CD4-positive, alpha-beta T cell (primary cell): ENCODE data around the gene MUSK. TPM values are rescaled to one million over a fixed set of nuclear protein-coding genes. Genes with fewer than 3 reads are reported as not detected.

Source experiments
- ATAC-seq: fragments of 200-7000 bp; cut with Tn5 transposase; one replicate; pipeline ENCODE4 v1.10.0; 2022; ENCODE audit warnings: mild to moderate bottlenecking; ENCODE audit not compliant: poor library complexity
- CTCF ChIA-PET: fragments of 350-600 bp; sonication (Branson Sonifier 250); formaldehyde crosslinking; loops from one replicate; lab custom pipeline; 2021; ENCODE audit warnings: antibody characterized with exemption, inconsistent platforms; lab: Charles Lee
- POLR2A ChIA-PET: fragments of 350-600 bp; sonication (Branson Sonifier 250); formaldehyde crosslinking; loops from one replicate; lab custom pipeline; 2021; ENCODE audit warnings: antibody characterized with exemption, inconsistent platforms; lab: Charles Lee
- DNase-seq, 14 experiments: peaks; one replicate each; pipeline ENCODE4 v3.0.0-alpha.2; 2013 to 2020; ENCODE audit warnings: mixed read lengths in 2 of 14
- H3K27ac ChIP-seq, 2 donors: one replicate each; pipeline versions ENCODE4 v1.5.1 to v1.7.0; 2013; ENCODE audit warnings: low read length in 2 of 2, low read depth in 1 of 2, mild to moderate bottlenecking in 1 of 2
- H3K27me3 ChIP-seq, 2 experiments: 1 replicate in 1 of 2; 2 replicates in 1 of 2; pipeline versions ENCODE4 v1.6.1 to v1.7.0; 2013; ENCODE audit warnings: low read length in 2 of 2, control low read depth in 1 of 2, mild to moderate bottlenecking in 1 of 2, moderate library complexity in 1 of 2; ENCODE audit not compliant: insufficient read depth in 2 of 2, control insufficient read depth in 1 of 2
- H3K36me3 ChIP-seq: one replicate; pipeline ENCODE4 v1.6.1; 2013; ENCODE audit warnings: low read length, control low read depth; ENCODE audit not compliant: insufficient read depth
- H3K4me1 ChIP-seq: one replicate; pipeline ENCODE4 v1.6.1; 2013; ENCODE audit warnings: low read length, control low read depth; ENCODE audit not compliant: insufficient read depth
- H3K4me3 ChIP-seq: one replicate; pipeline ENCODE4 v1.5.1; 2013; ENCODE audit warnings: mild to moderate bottlenecking, low read length, moderate library complexity
- H3K9me3 ChIP-seq, 2 experiments: 1 replicate in 1 of 2; 2 replicates in 1 of 2; pipeline versions ENCODE4 v1.6.1 to v1.7.0; 2013; ENCODE audit warnings: low read length in 2 of 2, mild to moderate bottlenecking in 2 of 2, control low read depth in 1 of 2, moderate library complexity in 1 of 2; ENCODE audit not compliant: control insufficient read depth in 1 of 2, insufficient read depth in 1 of 2
- H3K27ac Mint-ChIP-seq: one replicate; pipeline ENCODE4 v1.8.0; 2020; ENCODE audit warnings: mixed read lengths
- H3K27me3 Mint-ChIP-seq: one replicate; pipeline ENCODE4 v1.8.0; 2021; ENCODE audit warnings: mixed read lengths
- H3K36me3 Mint-ChIP-seq: one replicate; pipeline ENCODE4 v1.8.0; 2021; ENCODE audit warnings: low read depth, mixed read lengths
- H3K4me1 Mint-ChIP-seq: one replicate; pipeline ENCODE4 v1.8.0; 2021; ENCODE audit warnings: low read depth, mixed read lengths
- H3K4me3 Mint-ChIP-seq: one replicate; pipeline ENCODE4 v1.8.0; 2020; ENCODE audit warnings: mild to moderate bottlenecking, mixed read lengths
- H3K9me3 Mint-ChIP-seq: one replicate; pipeline ENCODE4 v1.8.0; 2020; ENCODE audit warnings: mixed read lengths
- CTCF ChIP-seq: fragments of 200-600 bp; IDR thresholded peaks from one replicate; pipeline ENCODE4 v1.8.0; 2022; ENCODE audit warnings: antibody characterized with exemption, mild to moderate bottlenecking
- intact Hi-C, 2 experiments: fragments of 100-400 bp; cut with DNase I in 1 of 2; cut with micrococcal nuclease in 1 of 2; formaldehyde crosslinking; loops; one replicate each; pipeline versions ENCODE4 v1.15.1 to v1.9.0; 2023 to 2025; cut with DNase I, micrococcal nuclease
- total RNA-seq, 174 experiments: library from RNA in 2 of 174; stranded (reverse) in 2 of 174; gene quantifications; one replicate each; pipeline ENCODE4 v1.2.3 and lab custom pipeline; 2021 to 2026

MUSK gene
- total RNA-seq, 2 experiments from 2014 or later = not detected

GRCh38 chr9:110728058-110728457, 59.5 kb downstream of the MUSK start:
- ChIA-PET POLR2A (no interaction called here), CTCF (no interaction called here)
- Mint-ChIP-seq H3K4me1 (no peaks in the 10 kb centered on the region), H3K4me3 (no peak overlapping the region), H3K27ac (no peak overlapping the region), H3K36me3 (no peaks in the 10 kb centered on the region), H3K9me3 (no peaks in the 10 kb centered on the region), H3K27me3 (no peaks in the 10 kb centered on the region)
- Histone ChIP-seq H3K9me3 (no peaks in the 10 kb centered on the region), H3K4me3 (no peak overlapping the region), H3K4me1 (no peaks in the 10 kb centered on the region), H3K27ac (no peak overlapping the region), H3K27me3 (no peaks in the 10 kb centered on the region), H3K36me3 (no peaks in the 10 kb centered on the region)
- intact Hi-C loops = no loop called here
- TF ChIP-seq CTCF = no peak
- DNase-seq = no peak
- ATAC-seq = no peak

GRCh38 chr9:110729641-110730040, 61.0 kb downstream of the MUSK start:
- Histone ChIP-seq H3K4me3 (no peak overlapping the region), H3K9me3 (no peaks in the 10 kb centered on the region), H3K36me3 (no peaks in the 10 kb centered on the region), H3K27ac (no peak overlapping the region), H3K27me3 (no peaks in the 10 kb centered on the region), H3K4me1 (no peaks in the 10 kb centered on the region)
- CTCF ChIA-PET = no interaction called here
- H3K27ac Mint-ChIP-seq = no peak overlapping the region
- no peaks in the 10 kb centered on the region for H3K9me3 Mint-ChIP-seq
- intact Hi-C loops = no loop called here
- ATAC-seq (no peak), DNase-seq (no peak)
- no peaks in the 10 kb centered on the region for H3K4me1 Mint-ChIP-seq
- POLR2A ChIA-PET = no interaction called here
- H3K27me3 Mint-ChIP-seq = no peaks in the 10 kb centered on the region
- H3K36me3 Mint-ChIP-seq = no peaks in the 10 kb centered on the region
- TF ChIP-seq CTCF = no peak
- H3K4me3 Mint-ChIP-seq = no peak overlapping the region

- no peak for ATAC-seq
- ChIA-PET CTCF (no interaction called here), POLR2A (no interaction called here)
- H3K27me3 Mint-ChIP-seq = no peaks in the 10 kb centered on the region
- DNase-seq = no peak
- no peaks in the 10 kb centered on the region for H3K9me3 ChIP-seq
- no peaks in the 10 kb centered on the region for H3K36me3 ChIP-seq
- H3K9me3 Mint-ChIP-seq = peaks cover 7% of the 10 kb centered on the region
- H3K4me1 ChIP-seq = no peaks in the 10 kb centered on the region
- H3K4me3 Mint-ChIP-seq = no peak overlapping the region
- no peaks in the 10 kb centered on the region for H3K27me3 ChIP-seq
- H3K36me3 Mint-ChIP-seq = no peaks in the 10 kb centered on the region
- no peaks in the 10 kb centered on the region for H3K4me1 Mint-ChIP-seq
- no peak for TF ChIP-seq CTCF
- H3K27ac ChIP-seq = no peak overlapping the region
- intact Hi-C loops = no loop called here
- H3K4me3 ChIP-seq = no peak overlapping the region
- no peak overlapping the region for H3K27ac Mint-ChIP-seq
Observed at GRCh38 chr9:110731437-110732028, 62.9 kb downstream of the MUSK start.
